SHP77 (cell line): ENCODE results near the gene POLR2L.

ENCODE experiments used
- DNase-seq, 2 experiments: peaks; one replicate each; lab custom pipeline; 2025; lab: John Stamatoyannopoulos, UW

POLR2L gene

DNA sequence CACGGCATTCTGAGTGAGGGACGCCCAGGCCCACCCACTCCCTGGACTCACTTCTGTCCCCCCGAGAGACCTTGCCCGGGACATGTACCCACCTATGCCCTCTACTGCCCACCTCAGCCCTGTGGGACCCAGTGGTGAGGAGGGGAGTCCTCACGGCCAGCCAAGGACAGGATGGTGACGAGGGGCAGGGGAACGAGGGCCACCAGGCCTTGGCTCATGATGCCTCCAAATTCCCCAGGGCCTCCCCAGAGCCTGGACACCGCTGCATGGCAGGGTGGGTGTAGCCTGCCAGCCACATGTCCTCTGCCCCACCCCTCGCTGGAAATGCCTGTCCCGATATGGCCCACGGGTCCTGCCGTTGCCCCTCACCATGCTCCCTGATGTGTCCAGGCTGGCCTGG, 26.5 kb upstream of the POLR2L start:
- DNase-seq: no peak

DNA sequence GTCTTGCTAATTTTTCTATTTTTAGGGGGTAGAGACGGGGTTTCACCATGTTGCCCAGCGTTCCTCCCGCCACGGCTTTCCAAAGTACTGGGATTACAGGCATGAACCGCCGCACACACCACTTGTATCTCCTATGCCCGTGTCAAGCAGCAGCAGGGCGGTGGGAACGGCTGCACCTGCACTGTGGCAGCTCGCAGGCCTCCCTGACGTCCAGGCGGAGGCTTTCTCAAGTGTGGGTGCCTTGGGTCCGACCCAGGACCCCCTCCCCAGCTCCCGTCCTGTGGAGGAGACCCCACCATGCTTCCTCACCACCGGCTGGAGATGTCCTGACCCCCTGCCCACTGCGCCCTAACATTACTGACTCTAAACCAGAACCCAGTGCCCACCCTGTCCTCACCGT, 26.1 kb upstream of the POLR2L start:
- DNase-seq: no peak

DNA sequence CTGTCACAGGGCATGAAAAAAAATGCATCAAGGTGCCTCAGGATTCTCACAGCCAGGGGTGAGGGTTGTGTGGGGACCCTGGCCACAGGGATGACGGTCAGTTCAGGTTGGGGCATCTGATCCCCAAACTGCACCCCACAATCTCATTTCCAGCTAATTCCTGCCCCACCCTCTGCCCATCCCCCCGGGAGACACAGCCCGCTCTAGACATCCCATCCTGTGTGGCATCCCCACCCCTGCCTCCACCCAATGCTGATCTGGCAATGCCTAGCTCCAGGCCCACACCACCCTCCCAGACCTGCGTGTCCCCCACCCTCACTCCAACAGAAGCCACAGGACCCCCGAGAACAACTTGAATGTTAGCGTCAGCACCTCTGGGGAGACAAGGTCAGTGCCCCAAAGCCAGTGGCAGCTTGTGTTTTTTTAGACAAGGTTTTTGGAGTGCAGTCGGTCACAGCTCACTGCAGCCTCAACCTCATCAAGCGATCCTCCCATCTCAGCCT, 25.6 kb upstream of the POLR2L start:
- DNase-seq: no peak

DNA sequence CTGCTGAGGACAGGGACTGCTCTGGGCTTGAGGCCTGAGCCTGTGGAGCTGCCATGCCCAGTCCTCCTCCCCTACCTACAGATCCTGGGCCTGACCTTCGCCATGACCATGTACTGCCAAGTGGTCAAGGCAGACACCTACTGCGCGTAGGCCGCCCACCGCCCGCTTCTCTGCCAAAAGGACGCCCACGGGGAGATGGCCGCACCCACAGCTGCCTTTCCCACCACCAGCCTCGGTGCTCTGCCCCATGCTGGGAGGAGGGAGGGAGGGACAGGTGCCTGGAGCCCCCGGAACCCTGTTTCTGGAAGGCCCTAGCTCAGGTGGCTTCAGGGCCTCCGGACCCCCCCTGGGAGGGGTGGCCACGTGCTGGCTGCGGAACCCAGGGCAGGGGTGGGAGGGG, 24.2 kb upstream of the POLR2L start:
- no peak for DNase-seq

DNA sequence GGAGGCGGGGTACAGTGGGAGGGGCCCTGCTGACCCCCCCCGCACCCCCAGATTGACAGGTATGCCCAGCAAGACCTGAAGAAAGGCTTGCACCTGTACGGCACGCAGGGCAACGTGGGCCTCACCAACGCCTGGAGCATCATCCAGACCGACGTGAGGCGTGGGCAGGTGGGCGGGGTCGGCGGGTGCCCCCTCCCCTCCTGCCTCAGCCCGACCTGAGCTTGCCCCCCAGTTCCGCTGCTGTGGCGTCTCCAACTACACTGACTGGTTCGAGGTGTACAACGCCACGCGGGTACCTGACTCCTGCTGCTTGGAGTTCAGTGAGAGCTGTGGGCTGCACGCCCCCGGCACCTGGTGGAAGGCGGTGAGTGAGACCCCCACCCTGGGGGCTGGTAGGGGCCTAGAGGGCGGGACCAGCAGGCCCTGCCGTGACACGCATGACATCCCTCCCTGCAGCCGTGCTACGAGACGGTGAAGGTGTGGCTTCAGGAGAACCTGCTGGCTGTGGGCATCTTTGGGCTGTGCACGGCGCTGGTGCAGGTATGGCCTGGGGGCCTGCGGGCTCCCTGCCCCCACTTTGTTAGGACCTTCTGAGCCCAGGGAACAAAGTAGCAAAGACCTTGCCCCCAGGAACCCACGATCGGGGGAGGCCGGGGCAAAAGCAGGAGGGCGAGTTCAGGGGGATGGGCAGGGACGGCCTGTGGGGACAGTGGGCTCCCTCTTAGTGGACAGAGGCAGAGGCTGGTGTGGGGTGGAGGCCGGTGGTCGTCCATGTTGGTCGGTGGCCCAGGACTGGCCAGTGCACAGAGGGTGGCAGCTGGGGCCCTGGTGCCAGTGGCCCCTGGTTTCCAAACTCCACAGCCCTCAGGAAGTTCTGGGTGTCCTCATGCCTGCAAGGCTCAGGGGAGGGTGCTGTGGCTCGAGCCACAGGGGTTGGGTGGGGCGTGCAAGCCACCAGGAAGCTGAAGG, 23.4 kb upstream of the POLR2L start:
- DNase-seq: no peak

DNA sequence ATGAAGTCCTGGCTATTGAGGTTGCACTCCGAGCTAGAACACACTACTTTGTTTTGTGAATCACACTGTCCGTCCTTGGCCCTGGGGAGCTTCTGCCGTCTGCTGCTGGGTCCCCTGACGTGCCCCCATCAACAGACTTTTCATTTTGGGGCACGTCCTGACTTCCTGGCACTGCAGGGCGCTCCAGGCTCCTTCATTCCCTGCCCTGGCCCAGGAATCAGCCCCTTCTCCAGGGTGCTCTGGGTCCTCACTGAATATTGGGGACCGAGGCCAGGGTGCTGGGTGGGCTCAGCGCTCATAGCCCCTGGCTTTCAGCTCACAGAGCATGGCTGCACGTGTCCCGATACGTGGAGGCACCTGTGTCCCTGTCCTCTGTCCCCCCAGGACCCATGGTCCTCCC, 22.6 kb upstream of the POLR2L start:
- no peak for DNase-seq

DNA sequence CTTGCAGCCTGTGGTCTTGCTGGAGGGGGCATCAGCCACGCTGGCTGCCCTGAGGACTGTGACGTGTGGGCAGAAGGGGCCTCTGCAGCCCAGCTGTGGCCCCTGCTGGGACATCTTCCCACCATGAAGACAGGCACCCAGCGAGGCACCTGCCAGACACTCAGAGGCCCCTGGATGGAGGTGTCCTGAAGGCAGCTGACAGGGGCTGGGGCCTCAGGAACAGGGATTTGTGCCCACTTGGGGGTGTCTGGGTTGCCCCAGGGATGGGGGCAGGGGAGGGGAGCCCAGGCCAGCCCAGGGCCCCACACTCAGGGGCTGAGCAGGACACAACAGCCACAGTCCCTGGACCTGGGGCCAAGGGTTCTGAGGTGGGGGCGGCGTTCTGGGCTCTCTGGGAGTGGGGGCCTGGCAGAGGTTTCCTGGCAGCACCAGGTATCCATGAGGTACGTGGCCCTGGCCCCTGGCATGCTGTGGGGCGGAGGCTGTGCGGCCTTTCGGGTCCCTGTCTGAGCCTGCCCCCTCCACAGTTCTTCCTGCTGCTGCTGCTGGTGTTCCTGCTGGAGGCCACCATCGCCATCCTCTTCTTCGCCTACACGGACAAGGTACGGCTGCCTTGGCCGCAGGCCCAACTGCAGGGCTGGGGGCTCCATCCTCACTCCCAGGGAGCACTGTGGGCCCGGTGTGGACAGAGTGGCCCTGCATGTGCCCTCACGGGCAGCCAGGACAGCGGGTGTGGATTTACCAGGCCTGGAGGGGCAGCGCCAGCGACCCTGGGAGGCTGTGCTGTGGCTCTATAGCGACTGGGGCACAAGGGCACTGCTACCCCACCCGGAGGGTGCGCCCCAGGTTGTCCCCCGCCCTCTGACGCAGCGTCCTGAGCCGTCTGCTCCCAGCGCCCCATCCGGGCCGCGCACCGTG, 21.8 kb upstream of the POLR2L start:
- DNase-seq: no peak

DNA sequence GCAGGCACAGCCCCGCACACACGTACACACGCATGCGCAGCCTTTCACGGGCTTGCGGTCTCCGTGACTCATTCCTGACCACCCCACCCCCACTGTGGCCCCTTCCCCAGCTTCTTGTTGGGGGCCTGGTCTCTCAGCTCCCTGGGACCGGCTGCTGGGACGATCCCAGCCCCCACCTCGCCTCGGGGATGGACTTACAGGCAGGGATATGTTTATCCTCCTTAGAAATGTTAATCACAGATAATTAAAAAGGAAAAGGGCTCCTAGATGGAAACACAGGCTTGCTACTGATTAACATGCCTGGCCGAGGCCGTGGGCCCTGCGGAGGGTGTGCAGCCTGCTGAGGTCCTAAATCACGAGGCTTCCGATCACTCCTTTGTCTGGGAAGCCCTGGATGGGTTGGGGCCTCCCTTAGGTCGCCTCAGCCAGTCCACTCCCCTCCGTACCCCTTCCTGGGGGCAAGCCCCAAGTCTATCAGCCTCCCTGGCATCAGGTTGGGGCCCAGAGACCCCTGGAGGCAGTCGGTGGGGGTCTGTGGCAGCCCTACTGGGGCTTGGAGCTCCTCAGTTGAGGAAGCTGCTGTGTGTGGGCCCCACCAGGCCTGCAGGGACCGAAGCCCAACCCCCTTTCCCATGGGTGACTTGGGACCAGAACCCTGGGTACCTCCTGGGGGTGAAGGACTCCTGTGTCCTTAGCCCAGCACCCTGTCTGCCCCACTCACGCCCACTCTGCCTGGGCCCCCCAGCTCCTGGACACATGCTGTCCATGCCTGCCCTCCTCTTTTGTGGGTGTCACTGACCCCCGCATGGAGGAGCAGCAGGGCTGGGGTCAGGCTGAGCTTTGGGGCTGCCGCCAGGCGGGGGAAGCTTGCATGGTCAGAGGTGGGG, 20.9 kb upstream of the POLR2L start:
- no peak for DNase-seq

DNA sequence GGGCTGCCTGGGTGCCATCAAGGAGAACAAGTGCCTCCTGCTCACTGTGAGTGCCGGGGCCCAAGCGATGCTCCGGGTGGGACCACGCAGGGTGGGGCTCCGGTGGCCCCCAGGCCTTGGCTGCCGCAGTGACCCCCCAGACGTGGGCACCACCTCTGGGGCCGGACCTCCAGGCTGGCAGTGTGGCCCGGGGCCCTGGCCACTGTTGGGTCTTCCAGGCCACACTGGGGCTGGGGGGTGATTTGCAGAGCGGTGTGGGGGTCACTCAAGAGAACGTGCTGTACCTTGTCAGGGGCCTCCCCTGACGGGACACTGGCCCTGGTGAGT, 20.3 kb upstream of the POLR2L start:
- DNase-seq: no peak

DNA sequence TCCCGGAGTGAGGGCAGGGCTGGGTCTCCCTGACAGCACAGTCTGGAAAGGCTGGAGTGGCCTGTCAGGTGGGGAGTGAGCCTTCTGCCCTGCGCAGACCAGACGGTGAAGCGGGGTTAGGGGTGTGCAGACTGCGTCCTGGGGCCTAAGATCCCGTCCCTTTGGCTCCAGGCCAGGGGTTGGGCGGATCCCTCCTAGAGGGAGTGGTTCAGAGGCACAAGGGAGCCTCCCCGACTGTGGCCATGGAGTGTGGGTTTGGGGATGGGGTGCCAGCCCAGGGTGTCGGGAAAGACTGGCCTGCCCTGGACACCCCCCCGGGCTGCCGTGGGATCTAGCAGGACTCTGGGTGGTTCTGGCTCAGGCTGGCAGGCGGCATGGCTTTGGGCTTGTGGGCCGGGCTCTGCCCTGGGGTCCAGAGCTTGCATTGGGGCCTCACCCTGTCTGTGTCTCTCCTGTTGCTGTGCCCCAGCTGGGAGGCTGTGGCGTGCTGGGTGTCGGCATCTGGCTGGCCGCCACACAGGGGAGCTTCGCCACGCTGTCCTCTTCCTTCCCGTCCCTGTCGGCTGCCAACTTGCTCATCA, 19.8 kb upstream of the POLR2L start:
- no peak for DNase-seq

DNA sequence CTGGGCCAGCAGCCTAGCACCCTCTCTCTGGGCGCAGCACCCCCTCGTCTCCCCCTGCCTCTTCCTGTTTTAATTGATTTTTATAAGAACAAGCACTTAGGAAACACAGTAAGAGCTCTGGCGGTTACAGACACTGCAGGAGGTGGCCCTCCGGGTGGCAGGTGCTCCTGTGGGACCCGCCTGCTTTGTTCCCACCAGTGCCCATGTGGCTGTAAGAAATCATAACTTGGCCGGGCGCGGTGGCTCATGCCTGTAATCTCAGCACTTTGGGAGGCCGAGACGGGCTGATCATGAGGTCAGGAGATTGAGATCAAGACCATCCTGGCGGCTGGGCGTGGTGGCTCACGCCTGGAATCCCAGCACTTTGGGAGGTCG, 18.8 kb upstream of the POLR2L start:
- DNase-seq: no peak

DNA sequence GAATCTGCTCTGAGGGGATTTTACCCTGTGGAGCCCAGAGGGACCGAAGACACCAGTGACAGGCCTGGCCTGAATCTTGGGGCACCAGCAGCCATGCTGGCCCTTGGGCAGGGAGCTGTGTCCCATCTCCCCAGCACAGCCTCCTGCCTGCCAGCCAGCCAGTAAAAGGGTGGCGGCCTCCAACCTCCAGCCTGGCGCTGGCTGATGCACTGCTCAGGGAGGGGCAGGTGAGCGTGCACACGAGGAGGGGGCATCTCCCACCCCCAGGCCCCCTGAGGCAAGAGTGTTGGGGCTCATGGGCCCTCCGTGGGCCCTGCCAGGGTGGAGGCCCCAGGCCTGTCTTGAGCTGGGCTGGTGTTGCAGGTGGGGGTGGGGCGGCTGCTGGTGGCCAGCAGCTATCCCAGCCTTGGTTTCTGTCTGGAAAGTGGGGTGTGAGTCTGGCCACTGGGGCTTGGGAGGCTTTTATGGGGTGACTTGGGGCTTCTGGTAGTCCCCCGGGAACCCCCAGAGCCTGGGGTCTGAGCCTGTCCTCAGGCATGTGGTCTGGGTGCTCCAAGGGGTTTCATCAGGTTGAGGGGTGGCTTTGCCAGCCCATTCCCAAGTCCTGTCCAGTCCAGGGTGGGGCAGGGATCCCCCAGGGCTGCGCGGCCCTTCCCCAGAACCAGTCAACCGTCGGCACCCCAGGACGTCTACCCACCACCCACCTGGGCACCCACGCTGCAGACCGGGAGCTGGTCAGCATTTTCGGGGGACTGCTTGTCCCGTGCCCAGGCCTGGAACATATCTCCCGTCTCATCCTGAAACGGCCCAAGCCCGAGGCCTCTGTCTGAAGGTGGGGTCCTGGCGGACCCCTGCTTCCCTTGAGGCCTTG, 18.1 kb upstream of the POLR2L start:
- no peak for DNase-seq

DNA sequence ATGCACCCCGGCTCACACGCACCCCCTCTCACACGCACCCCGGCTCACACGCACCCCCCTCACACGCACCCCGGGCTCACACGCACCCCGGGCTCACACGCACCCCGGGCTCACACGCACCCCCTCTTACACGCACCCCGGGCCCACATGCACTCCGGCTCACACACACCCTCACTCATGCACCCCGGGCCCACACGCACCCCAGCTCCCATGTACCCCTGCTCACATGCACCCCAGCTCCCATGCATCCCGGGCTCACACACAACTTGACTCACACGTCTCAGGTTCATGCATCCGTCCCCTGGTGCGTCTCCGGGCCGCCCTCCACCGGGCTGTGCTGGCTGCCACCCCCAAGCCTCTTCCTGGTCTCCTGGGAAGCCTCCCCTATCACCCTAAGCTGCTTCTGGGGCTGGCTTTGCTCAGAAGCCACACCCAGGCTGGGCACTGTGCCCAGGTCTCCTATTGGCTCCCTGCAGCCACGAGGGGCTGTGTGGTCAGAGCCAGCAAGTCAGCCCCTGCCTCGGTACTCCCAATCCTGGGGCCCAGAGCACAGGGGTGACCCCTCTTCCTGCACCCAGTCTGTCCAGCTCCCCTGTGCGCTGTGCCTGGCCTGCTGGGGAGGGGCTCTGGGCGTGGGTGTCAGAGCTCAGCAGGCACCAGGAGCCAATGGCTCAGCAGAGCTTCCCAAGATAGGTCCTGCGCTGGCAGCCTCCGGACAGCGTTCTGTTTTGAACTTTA, 17.2 kb upstream of the POLR2L start:
- no peak for DNase-seq

DNA sequence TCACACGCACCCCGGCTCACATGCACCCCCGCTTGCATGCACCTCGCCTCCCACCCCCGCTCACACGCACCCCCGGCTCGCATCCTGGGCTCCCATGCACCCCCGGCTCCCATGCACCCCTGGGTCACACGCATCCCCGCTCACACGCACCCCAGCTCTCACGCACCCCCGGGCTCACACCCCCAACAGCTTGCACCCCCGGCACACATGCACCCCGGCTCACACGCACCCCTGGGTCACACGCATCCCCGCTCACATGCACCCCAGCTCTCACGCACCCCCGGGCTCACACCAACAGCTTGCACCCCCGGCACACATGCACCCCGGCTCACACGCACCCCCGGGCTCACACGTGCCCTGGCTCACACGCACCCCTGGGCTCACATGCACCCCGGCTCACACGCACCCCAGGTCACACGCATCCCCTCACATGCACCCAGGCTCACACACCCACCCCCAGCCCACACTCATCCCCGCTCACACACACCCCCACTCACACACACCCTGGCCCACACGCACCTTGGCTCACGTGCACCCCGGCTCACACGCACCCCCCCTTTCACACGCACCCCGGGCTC, 16.5 kb upstream of the POLR2L start:
- no peak for DNase-seq

DNA sequence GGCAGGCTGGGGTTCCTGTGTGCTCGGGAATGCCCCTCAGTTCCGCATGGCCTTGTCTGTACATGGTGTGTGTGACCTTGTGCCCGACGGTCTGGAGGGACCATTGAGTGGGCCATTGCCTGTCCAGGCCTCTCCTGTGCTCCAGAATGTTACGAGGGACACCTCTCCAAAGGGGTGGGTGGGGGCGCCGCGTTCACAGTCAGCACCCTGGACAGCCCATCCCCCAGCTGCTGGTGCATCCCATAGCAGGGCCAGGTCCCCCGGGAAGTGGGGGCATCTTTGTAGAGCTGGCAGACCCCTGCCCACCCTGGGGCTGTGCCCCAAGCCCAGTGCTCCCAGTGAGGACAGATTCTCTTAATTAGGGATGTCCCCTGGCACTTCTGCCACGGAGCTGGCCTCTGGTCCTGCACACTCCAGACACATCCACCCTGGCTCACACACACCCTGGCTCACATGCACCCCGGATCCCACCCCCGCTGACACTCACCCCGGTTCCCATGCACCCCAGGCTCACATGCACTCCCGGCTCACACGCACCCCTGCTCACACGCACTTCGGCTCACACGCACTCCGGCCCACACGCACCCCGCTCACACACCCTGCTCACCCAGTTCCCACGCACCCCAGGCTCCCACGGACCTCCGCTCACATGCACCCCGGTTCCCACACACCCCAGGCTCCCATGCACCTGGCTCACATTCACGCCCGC, 15.9 kb upstream of the POLR2L start:
- DNase-seq: no peak

DNA sequence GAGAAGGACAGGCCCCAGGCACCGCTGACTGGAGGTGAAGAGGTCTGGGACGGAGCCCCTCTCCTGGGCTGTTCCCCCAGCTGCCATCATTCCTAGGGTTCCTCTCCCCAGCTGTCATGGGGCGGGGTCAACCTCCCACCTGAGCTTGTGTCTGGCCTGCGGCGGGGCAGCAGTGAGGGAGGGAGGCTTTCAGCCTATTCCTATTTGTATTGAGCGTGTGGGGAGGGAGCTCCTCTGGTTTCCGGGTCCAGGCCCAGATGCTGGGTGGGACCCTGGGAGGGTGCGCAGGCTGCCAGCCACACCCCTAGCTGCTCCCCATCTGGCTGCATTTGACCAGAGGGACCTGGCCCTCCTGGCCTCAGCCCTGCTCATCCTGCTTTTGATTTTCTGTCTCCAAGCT, 14.1 kb upstream of the POLR2L start:
- no peak for DNase-seq

DNA sequence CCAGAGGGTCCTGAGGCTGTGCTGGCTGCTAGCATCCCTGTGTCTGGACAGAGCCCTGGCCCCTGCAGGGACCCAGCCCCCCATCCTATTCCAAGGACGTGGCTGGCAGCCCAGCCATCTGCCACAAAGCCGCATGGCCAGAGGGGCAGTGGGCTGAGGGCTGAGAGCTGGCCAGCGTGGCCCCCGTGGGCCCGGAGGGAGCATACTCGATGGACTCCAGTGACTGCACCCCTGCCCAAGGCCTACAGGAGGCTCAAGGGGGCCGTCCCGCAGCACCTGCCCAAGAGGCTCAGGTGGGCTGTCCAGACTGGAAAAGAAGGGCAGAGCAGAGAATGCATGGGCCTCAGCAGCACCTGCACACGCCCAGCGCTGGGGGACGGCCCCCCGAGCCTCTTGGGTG, 13.5 kb upstream of the POLR2L start:
- no peak for DNase-seq

DNA sequence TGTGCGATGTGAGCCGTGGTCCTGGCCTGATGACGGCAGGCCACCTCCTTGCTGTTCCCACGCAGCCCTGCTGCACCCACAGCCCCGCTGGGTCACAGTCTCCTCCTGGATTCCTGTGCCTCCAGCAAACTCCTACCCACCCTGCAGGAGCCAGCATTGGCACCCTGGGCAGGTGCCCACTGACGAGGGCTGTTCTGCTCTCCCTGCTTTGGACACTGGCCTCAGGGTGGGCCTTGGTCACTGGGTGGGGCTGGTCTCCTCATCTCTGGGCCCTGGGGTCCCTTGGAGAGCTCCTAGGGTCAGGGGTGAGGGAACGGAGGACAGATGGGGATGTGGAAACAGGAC, 13.0 kb upstream of the POLR2L start:
- no peak for DNase-seq
